ENCODE measurements around the gene ISOC2. TPM values are rescaled to one million over a fixed set of nuclear protein-coding genes. Genes with fewer than 3 reads are reported as not detected.

Gene ISOC2
- total RNA-seq (ENCODE audit: low replicate concordance): 24.4 and 41.3 TPM in 2 replicates

- TF ChIP-seq CTCF (IDR thresholded peaks at IDR 0.05; ENCODE audit: insufficient read depth, low read length): no peak
- DNase-seq (ENCODE audit: low read depth): peak; percentile 99
- peak within 1 kb of the TSS; percentile 93 for H3K4me3 ChIP-seq (ENCODE audit: low read depth, low read length)
Measured at GRCh38 chr19:55461259-55461973, at the start of gene ISOC2. TSS of gene ISOC2 (minus strand) at chr19:55461642. CDS start at chr19:55456486, 5,156 bp downstream.

- no peak for TF ChIP-seq CTCF (IDR thresholded peaks at IDR 0.05; ENCODE audit: insufficient read depth, low read length)
- DNase-seq (ENCODE audit: low read depth): no peak
- H3K4me3 ChIP-seq (ENCODE audit: low read depth, low read length): no peak overlapping the region
Measured at GRCh38 chr19:55508120-55508519, 46.7 kb upstream of the ISOC2 start.

- no peak overlapping the region for H3K4me3 ChIP-seq (ENCODE audit: low read depth, low read length)
- no peak for DNase-seq (ENCODE audit: low read depth)
- TF ChIP-seq CTCF (IDR thresholded peaks at IDR 0.05; ENCODE audit: insufficient read depth, low read length): no peak
Measured at GRCh38 chr19:55504981-55505380, 43.5 kb upstream of the ISOC2 start.

- H3K4me3 ChIP-seq (ENCODE audit: low read depth, low read length): no peak overlapping the region
- DNase-seq (ENCODE audit: low read depth): no peak
- no peak for TF ChIP-seq CTCF (IDR thresholded peaks at IDR 0.05; ENCODE audit: insufficient read depth, low read length)
Measured at GRCh38 chr19:55504252-55504603, 42.8 kb upstream of the ISOC2 start.

GRCh38 chr19:55503502-55504251 is 42.2 kb upstream of the ISOC2 start:
- TF ChIP-seq CTCF (IDR thresholded peaks at IDR 0.05; ENCODE audit: insufficient read depth, low read length): peak; percentile 98
- peak overlapping the region; percentile 67 for H3K4me3 ChIP-seq (ENCODE audit: low read depth, low read length)
- peak; percentile 90 for DNase-seq (ENCODE audit: low read depth)

- no peak overlapping the region for H3K4me3 ChIP-seq (ENCODE audit: low read depth, low read length)
- TF ChIP-seq CTCF (IDR thresholded peaks at IDR 0.05; ENCODE audit: insufficient read depth, low read length): no peak
- no peak for DNase-seq (ENCODE audit: low read depth)
Measured at GRCh38 chr19:55503157-55503501, 41.7 kb upstream of the ISOC2 start.
